HG03095 (cell line): ENCODE results near the gene MS4A15.

ENCODE experiments used
- ATAC-seq: cut with Tn5 transposase; IDR thresholded peaks from one replicate; pipeline ENCODE4 v1.9.1; 2021; ENCODE audit warnings: moderate library complexity; ENCODE audit not compliant: unreplicated experiment

MS4A15 gene

DNA sequence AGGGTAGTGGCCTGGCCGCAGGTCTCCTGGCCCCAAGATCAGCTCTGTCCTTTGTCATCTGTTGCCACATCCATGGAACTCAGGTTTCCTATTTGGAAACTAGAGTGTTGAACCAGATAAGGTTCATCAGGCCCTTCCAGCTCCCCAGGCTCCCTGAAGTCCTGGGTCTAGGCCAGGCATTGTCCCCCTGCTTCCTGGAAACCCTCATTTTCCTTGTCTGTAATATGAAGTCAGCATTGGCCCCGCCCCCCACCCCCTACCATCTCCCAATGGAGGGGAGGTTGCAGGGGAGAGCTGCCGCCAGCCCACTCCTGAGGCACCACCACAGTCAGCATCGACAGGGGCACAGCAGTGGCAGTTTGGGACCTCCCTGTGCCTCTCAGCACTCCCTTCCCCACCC is 19.5 kb downstream of the MS4A15 start:
- no peak for ATAC-seq

DNA sequence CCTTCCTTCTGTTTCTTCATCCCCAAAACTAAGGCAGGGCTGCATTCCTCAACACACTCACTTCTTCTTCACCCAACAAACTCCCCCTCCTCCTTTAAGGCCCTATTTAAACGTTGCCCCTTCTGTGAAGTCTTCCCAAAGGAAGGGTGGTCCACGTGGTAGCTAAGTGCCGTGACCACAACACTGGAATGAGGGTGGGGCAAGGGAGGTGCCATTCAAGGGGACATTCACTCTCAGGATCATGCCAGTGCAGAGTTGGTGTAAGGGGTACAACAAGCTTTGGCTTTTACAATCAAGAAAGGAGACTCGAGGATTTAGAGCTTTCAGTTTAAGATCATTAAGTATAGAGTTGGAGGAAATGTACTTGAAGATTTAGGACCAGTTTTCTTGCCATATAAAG is 20.4 kb downstream of the MS4A15 start:
- ATAC-seq, result no peak

DNA sequence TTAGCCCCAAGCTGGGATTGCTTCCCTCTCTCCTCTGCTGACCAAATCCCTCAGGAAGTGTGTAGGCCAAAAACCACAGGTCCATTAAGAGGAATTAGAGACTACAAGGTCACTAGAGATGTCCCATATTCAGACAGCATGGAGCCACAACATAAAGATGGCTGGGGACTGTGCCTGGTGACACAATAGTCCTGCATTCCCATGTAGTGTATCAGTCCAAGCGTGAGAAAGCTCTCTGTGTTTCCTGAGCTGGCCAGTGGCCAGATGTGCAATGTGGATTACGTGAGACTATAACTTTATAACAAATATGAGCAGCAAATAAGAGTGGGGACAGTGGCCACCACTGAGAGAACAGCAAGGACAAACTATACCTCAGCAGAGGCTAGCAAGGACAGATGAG is 20.9 kb downstream of the MS4A15 start:
- no peak for ATAC-seq

DNA sequence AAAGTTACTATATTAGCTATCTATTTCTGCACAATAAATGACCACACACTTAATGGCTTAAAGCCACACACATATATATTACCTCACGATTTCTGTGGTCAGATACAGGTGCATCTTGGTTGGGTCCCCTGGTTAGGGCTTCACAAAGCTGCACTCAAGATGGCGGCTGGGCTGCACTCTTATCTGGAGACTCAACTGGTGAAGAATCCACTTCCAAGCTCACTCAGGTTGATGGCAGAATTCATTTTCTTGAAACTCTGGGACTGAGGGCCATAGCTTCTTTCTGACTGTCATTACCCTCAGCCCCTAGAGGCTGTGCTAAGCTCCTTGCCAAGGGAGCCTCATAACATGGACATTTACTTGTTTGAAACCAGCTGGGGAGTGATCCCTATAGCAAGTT is 23.4 kb downstream of the MS4A15 start:
- ATAC-seq, result no peak

DNA sequence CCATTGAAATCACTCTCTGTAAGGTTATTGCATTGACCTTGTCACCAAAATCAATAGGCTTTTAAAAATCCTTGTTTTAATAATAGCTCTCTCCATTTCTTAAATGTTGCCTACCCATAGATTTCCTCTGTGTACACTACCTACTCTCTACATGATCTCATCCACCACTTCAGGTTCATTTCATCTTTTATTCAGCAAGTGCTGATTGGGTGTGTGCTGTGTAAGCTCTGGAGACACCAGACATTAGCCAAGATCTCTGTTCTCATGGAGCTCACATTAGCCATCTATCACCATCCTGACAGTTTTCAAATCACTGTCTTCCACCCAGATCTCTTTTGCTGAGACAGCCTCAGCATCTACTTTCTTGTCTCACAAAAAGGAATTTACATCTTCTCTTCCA is 24.1 kb downstream of the MS4A15 start:
- ATAC-seq, result no peak

DNA sequence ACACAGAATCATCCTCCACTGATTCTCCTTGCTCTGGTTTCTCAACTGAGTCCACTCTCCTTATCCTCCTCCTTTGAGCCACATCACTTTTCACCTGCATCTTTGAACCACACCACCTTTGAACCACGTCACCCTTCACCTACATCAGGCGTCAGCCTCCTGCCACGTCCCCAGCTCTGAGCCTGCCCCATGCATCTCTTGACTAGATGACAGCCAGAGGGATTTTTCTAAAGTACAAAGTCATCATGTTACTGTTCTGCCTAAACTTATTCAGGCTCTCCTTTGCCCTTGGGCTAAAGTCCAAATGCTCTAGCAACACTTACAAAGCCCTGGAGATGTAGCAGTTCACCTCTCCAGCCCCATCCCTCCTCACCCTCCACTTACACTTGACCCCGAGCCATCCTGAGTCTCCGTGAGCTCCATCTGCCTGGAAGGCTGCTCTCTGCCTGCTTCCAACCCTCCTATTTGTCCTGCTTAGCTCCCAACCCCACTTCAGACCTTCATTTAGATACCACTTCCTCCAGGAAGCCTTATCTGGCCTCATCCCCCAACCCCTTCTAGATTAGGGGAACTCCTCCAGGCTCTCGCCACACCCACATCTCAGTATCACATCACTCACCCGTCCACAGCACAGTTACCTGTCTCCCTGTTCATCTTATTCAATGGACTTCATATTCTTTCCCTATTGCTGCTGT is 24.8 kb downstream of the MS4A15 start:
- ATAC-seq, result no peak

DNA sequence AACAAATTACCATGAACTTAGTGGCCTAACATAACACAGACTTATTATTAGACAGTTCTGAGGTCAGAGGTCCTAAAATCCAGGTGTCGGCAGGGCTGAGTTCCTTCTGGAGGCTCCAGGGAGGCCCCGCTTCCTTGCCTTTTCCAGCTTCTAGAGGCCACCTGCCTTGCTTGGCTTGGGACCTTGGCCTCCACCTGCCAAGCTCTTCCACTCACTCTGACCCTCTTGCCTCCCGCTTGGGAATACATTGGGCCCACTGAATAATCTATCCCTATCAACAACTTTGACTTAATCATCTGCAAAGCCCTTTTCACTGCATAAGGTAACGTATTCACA is 25.3 kb downstream of the MS4A15 start:
- no peak for ATAC-seq

DNA sequence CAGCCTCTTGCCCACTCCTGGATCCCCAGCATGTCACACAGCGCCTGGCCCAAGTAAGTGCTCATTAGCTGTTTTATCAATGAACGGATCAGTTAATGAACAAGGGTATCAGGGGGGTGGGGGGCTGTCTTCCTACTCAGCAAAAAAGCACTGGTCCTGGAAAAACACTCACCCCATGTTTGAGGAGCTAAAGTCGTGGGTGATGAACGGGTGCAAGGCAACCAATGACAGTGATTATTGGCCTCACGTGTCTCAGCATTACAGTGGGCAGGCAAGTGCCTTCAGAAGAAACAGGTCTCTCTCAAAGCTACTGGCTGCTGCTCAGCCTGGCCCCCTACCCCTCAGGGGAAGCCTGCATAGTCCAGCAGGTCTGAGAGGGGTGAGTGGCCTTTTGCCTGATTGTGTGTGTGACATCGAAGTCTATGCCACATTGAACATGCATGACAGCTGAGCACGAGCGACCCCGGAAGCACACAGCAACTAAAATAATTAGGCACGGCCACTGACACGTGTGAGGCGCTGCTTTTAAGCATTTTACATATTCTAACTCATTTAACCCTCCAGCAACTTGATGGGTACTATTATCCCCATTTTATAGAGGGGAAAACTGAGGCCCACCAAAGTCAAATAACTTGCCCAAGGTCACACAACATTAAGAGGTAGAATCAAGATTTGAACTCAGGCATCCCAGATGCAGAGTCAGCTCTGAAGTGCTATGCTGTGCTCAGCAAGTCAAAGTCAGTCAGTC is 25.9 kb downstream of the MS4A15 start:
- ATAC-seq, result no peak

DNA sequence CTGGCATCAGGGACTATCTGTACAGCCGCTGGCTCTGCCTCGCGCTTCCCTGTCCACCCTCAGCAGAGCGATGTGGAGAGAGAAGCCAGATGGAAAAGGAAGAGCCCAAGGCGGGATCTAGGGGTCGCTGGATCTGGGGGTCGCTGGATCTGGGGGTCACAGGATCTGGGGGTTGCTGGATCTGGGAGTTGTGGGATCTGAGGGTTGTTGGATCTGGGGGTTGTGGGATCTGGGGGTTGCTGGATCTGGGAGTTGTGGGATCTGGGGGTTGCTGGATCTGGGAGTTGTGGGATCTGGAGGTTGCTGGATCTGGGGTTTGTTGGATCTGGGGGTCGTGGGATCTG is 26.4 kb downstream of the MS4A15 start:
- ATAC-seq, result no peak

DNA sequence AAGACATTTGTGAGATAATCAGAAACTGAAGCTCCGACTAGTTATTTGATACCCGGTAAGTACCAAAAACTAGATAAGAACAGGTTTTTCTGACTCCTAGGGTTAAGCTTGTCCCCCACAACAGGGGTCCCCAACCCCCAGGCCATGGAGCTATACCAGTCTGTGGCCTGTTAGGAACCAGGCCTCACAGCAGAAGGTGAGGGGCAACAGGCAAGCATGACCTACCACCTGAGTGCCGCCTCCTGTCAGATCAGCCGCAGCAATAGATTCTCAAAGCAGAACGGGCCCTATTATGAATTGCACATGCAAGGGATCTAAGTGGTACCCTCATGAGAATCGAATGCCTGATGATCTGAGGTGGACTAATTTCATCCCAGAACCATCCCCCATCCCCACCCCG is 27.2 kb downstream of the MS4A15 start:
- ATAC-seq, result no peak

DNA sequence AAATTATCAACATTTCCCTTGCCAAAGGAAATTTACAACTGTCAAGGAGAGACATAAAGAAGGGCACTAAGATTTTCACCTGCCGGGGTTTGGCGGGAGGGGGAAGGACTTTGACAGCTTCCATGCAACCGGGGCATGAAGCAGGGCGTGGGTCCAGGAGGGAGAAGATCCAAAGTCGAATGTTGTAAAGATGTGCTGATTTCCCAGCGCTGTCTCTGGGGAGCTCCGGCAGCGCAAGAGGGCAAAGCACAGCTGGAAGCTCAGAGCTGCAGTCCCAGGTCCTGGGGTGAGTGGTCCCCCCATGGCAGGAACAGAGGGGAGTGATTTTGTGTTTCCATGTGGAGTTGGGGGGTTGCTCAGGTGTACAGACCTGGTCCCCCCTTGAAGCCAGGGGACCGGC is 28.5 kb downstream of the MS4A15 start, which contains the start of gene MS4A10:
Gene MS4A10, plus strand, starts transcription at position 198 of the 400 bp plus-strand sequence. CDS start 5,003 bp downstream, outside the sequence.
- no peak for ATAC-seq

DNA sequence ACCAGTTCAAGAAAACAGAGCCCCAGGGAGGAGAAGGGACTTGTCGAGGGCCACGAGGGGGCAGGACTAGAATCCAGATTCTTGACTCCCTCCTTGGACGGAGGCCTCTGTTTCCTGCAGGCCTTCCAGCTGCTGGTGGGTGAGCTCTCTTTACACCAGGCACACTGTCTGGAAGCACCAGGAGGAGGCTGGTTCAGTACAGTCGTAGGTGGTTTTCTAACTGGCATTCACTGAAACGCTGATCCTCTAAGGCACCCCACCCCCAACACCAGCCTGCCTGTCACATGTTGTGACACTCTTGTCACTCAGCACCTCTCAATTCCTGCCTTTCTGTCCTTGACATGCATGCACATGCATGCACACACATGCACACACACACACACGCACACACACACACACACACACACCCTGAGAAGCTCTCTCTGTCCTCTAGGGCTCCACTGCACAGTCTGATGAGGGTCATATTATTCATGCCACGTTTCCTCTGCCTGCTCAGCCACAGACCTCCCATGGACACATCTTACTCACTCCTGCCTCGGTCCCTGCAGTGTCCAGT is 29.2 kb downstream of the MS4A15 start:
- no peak for ATAC-seq

DNA sequence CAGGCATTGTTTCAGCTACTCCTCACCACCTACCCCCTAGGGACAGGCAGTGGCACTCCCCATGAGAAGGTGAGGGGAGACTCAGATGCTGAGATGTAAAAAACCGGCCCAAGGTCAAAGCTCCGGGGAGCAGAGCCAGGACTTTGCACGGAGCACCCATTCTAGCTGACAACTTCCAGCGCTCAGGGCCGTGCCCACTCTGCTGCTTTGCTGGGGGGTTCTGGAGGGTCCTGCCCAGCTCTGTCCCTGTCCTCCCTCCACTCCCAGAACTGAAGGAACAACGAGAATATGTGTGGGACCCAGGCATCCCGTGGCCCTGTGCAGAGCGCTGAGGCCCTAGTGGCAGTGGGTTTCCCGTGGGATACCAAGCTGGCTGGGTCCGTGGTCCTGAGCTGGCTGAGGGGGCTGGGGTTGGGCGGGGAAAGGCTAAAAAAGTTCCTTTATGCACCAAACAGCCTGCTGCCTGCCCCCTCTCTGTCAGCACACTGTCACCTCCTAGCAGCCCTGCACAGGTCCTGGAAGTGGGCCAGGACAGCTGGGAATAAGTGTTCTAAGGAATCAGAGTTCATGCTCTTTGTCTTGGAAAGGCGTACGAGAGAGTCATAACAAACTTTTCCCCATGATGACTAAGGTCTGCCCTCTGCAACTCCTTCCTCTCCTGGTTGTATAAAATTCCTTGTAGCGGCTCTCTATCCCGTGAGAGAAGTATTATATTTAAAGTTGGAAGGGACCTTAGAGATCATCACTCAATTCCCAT is 30.3 kb downstream of the MS4A15 start:
- no peak for ATAC-seq

DNA sequence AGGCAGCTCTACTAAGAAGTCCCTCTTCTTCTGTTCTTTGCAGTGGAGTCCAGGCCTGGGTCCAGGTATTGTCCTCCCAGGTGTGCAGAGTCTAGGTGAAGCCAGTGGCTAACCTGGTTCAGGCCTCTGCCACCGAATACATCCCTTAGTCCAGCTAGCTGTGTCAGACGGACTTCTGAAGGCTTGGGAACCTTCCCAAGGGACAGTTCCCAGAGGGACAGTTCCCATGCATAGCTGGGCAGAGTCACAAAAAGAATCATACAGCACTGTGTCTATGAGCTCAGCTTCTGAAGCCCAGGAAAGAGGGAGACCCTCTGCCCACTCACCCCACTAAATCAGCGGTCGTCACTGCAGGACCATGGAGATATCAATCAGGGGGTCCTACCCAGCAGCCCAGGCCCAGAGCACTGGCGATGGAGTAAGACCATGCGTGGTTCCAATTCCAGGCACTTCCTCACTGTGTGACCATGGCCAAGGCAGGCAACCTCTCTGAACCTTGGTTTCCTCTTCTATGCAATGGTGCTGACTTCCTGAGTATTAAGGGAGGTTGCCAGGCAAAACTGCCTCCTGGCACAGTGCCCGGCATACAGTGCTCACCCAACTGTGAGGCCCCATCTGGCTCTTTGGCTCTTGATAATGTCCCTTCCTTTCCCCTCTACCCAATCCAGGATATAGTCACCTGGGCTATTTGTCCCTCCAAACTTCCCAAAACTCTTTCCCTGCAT is 31.9 kb downstream of the MS4A15 start:
- ATAC-seq, result no peak

DNA sequence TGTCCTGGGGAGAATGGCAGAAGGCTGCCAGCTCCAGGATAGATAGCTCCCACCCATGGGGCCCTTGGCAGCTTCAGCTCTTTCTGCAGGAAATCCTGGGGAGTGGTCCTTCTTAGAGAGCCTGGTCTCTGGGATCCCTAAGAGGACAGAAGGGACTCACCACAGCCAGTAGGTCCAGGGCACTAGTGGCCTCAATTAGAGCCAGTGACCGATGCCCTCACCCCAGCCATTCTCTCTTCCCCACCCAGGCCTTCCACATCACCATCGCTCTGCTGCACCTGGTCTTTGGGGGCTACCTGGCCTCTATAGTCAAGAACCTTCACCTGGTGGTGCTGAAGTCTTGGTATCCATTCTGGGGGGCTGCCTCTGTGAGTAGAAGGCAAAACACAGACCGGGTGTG is 34.1 kb downstream of the MS4A15 start:
- ATAC-seq, result no peak

DNA sequence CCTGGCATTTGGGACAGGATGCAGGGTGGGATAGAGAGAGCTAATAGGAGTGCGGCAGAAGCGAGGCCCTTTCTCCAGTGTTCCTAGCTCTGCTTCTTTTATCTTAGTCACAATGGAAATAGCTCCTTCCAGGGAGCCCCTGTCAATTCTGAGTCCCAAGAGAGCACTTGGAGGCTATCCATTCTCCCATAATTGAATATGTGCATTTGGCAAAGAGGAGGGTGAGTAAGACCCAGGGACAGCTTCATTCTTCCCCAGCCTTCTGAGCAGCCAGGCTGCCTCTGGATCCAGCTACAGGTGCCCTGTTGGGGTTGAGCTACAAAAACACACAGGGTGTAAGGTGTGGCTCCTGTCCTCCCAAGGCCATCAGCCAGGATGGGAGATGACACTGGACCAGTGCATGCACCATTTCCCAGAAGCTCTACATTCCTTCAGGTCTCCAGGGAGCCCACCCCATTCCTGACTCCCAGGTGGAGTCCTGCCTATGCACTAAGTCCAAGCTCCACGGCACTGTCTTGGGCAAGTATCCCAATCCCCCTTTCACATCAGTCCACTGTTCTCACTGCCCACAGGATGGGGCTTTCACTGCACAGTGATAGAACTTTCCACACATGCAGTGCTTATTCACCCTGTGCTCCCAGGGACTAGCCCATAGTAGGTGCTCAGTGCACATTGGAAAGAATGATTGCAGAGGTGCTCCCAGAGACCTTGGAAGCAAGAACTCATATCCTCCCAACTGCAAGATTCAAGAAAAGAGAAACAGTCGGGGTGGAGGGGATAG is 34.7 kb downstream of the MS4A15 start:
- ATAC-seq, result no peak

DNA sequence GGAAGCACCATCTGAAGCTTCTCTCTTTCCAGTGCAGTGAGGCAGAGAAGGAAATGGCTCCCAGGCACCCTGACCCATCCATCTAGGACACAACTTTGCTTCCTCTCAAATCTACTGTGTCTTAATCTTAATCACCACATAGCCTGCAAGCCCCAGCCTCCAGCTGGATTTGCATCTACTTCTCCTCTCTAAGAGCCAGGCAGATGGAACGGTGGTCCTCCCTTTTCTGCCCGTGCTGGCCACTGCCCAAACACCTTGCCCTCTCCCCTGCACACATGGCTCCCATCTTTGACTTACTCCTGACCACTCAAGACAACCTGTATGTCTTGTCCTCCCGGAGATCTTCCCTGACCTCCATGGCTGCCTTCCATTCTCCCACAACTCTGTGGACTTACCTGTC is 35.9 kb downstream of the MS4A15 start:
- ATAC-seq, result no peak

DNA sequence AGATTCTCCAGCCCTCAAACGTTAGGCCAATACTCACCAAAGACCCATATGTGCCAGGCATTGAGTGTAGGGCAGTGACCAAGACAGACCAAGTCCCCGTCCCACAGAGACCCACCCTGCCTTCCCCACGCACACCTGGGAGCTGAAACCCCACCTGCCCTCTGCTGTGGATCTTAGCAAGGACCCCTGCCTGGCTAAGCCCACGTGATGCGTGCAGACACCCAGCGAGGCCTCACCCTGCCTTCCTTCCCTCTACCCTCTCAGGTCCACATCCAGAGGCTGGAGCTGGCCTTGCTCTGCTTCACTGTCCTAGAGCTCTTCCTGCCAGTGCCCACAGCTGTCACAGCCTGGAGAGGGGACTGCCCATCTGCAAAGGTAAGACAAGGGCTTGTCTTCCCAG is 38.6 kb downstream of the MS4A15 start:
- no peak for ATAC-seq

DNA sequence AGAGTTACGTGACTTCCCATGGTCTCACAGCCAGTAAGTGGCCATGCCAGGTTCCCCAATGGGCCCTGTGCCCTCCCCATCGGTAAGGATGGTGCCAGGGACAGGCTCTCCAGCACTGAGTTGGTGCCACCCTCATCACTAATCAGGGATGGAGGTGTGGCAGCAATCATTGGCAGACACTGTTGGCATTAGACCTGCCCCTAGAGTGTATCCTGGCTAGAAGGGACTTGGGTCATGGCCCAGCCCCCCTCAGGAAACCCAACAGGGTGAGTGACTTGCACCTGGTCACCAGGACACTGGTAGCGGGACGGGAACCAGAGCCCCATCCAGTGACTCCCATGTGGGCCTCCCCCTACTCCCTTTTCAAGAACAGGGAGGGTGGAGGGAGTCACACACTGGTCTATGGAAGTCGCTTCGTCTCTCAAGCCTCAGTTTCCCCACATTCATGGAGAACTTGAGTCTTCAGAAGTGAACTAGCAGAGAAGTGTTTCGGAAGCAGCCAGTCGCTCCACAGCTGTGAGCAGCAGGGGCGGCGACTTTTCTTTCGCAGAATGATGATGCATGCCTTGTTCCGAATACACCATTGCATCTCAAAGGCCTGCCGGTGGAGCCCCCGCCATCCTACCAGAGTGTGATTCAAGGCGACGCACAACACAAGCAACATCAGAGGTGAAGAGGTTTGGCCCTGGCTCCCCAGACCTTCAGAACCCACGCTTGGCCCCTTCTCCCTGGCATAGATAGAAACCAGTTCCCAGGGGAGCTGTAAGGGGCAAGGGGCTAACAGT is 41.4 kb downstream of the MS4A15 start:
- no peak for ATAC-seq

DNA sequence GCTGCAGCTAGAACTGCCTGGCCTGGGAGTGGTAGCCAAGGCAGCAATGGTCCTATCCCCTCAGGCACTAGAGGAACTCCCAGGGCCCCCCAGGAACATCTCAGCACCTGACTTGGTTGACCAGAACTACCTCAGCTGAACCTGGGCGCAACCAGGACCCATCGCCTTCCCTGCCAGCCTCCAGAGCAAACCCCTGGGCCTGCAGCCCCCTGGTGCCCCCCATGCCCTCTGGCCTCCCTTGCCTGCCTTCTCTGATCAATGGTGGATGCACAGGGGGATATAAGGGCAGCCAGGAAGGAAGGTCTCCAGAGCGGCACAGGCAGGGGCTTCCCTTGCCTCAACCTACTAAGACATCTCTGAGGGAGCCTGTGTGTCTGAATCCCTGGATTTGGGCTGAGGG is 42.0 kb downstream of the MS4A15 start:
- ATAC-seq, result no peak
